ENCODE data around the gene GAS7. TPM values are rescaled to one million over a fixed set of nuclear protein-coding genes. Genes with fewer than 3 reads are reported as not detected.

GAS7 gene
- 7.5 and 10.7 TPM in 2 replicates for total RNA-seq (2014; rRNA removed; shearing (Covaris generic))
- 1.9 TPM in 2 replicates for polyA plus RNA-seq (2016; fragmentation: Nextera tagmentation; extraction: Ambion mirVana)
- long read RNA-seq, full-length matches to known transcripts, result 1 of 2 reads
- long read RNA-seq, partial matches to known transcripts, result 0 of 2 reads
- long read RNA-seq, other reads (novel, unspliced or antisense), result 1 of 2 reads

GRCh38 chr17:10198509-10199249 lies at the start of gene GAS7:
Gene GAS7 (minus strand): TSS chr17:10198606.
- Histone ChIP-seq H3K9me2 (ENCODE audit: insufficient read depth) (0 out of 2 replicates have a peak, but pooled peaks cover 2% of the 10 kb centered on the region), H3K27ac (ENCODE audit: low read depth) (no peak within 1 kb of the TSS), H3K36me3 (ENCODE audit: insufficient read depth) (no peaks in the 10 kb centered on the region), H3K4me3 (peak within 1 kb of the TSS; percentile 80), H2AFZ (peak within 1 kb of the TSS; percentile 94), H3F3A (replicated peaks; ENCODE audit: low read depth) (no peaks in the 10 kb centered on the region), H4K20me1 (replicated peaks; ENCODE audit: insufficient read depth) (no peaks in the 10 kb centered on the region), H3K4me2 (peak within 1 kb of the TSS; percentile 93), H3K79me2 (replicated peaks; ENCODE audit: insufficient read depth) (no peaks in the 10 kb centered on the region), H3K4me1 (ENCODE audit: insufficient read depth) (no peaks in the 10 kb centered on the region; the same call in 1 of the 2 replicates), H3K27me3 (ENCODE audit: insufficient read depth) (peaks cover 34% of the 10 kb centered on the region)
- DNase-seq (ENCODE audit: low spot score) (peak; percentile 86), ATAC-seq (peak; percentile 84)
- Mint-ChIP-seq H3K4me3 (peak within 1 kb of the TSS; percentile 74), H3K9me3 (peaks cover 20% of the 10 kb centered on the region), H3K27ac (no peak within 1 kb of the TSS), H3K36me3 (ENCODE audit: low read depth) (peaks cover 13% of the 10 kb centered on the region), H3K27me3 (ENCODE audit: insufficient read depth, low read depth, poor library complexity) (peaks cover 18% of the 10 kb centered on the region), H3K4me1 (peaks cover 6% of the 10 kb centered on the region)
- TF ChIP-seq CTCF (conservative IDR thresholded peaks at IDR 0.05; ENCODE audit: low read depth in 2 of 2) (no peak), ZNF114 (CRISPR knock-in tag; IDR thresholded peaks at IDR 0.05) (no peak), CREB1 (CRISPR knock-in tag; IDR thresholded peaks at IDR 0.05; ENCODE audit: low read depth) (no peak), JUNB (IDR thresholded peaks at IDR 0.05; ENCODE audit: unreplicated experiment) (no peak), STAT1 (IDR thresholded peaks at IDR 0.05; ENCODE audit: unreplicated experiment) (no peak), POLR2AphosphoS5 (IDR thresholded peaks at IDR 0.05; ENCODE audit: low read depth) (peak; percentile 15; the same call in 1 of the 2 replicates), ZNF331 (CRISPR knock-in tag; IDR thresholded peaks at IDR 0.05; ENCODE audit: low read depth) (no peak)

GRCh38 chr17:10247810-10248209 lies 49.4 kb upstream of the GAS7 start:
- TF ChIP-seq ZNF331 (CRISPR knock-in tag; IDR thresholded peaks at IDR 0.05; ENCODE audit: low read depth) (no peak), EZH2 (IDR thresholded peaks at IDR 0.05; ENCODE audit: low read depth, unreplicated experiment) (no peak), ZNF114 (CRISPR knock-in tag; IDR thresholded peaks at IDR 0.05) (no peak)
- Histone ChIP-seq H3K27me3 (ENCODE audit: insufficient read depth) (no peaks in the 10 kb centered on the region), H3K4me2 (no peak overlapping the region)

More at GRCh38 chr17:10247810-10248209, 49.4 kb upstream of the GAS7 start:
- no peak for ATAC-seq
- Histone ChIP-seq H3K27ac (ENCODE audit: low read depth) (no peak overlapping the region), H3K79me2 (replicated peaks; ENCODE audit: insufficient read depth) (no peaks in the 10 kb centered on the region), H2AFZ (0 out of 2 replicates have a peak overlapping the region, but pooled peaks have one; percentile 14), H4K20me1 (replicated peaks; ENCODE audit: insufficient read depth) (no peaks in the 10 kb centered on the region), H3K4me1 (ENCODE audit: insufficient read depth) (no peaks in the 10 kb centered on the region), H3K4me3 (no peak overlapping the region), H3F3A (replicated peaks; ENCODE audit: low read depth) (no peaks in the 10 kb centered on the region), H3K36me3 (ENCODE audit: insufficient read depth) (no peaks in the 10 kb centered on the region), H3K9me2 (ENCODE audit: insufficient read depth) (peaks cover 10% of the 10 kb centered on the region; the same call in 1 of the 2 replicates)
- DNase-seq (ENCODE audit: low spot score), result no peak
- Mint-ChIP-seq H3K27ac (no peak overlapping the region), H3K4me3 (no peak overlapping the region), H3K4me1 (no peaks in the 10 kb centered on the region; the same call in 2 of the 3 replicates), H3K36me3 (ENCODE audit: low read depth) (no peaks in the 10 kb centered on the region), H3K27me3 (ENCODE audit: insufficient read depth, low read depth, poor library complexity) (no peaks in the 10 kb centered on the region), H3K9me3 (no peaks in the 10 kb centered on the region)
